Smooth muscle cell (in vitro differentiated cells): ENCODE measurements around the gene EFCAB8. TPM values are rescaled to one million over a fixed set of nuclear protein-coding genes. Genes with fewer than 3 reads are reported as not detected.

Experiments used
- DNase-seq: peaks from one replicate; lab custom pipeline; 2025; ENCODE audit not compliant: unreplicated experiment; lab: John Stamatoyannopoulos, UW
- H2AFZ ChIP-seq: fragments of 200-600 bp; sonication (generic); 2 replicates; pipeline ENCODE4 v1.6.0; 2016; ENCODE audit warnings: antibody characterized with exemption, low read depth, mild to moderate bottlenecking
- H3F3A ChIP-seq: fragments of 200-600 bp; sonication (generic); 2 replicates; pipeline ENCODE4 v1.6.0; 2017; ENCODE audit warnings: antibody characterized with exemption, low read depth
- H3K27ac ChIP-seq: fragments of 200-600 bp; sonication (generic); 2 replicates; pipeline ENCODE4 v1.5.1; 2016; ENCODE audit warnings: low read depth, mild to moderate bottlenecking
- H3K27me3 ChIP-seq: fragments of 200-600 bp; sonication (generic); 2 replicates; pipeline ENCODE4 v1.6.1; 2016; ENCODE audit warnings: low read depth, mild to moderate bottlenecking
- H3K36me3 ChIP-seq: fragments of 200-600 bp; sonication (generic); 2 replicates; pipeline ENCODE4 v1.5.1; 2016; ENCODE audit warnings: low read depth
- H3K4me1 ChIP-seq: fragments of 200-600 bp; sonication (generic); 2 replicates; pipeline ENCODE4 v1.5.1; 2016; ENCODE audit warnings: low read depth
- H3K4me2 ChIP-seq: fragments of 200-600 bp; sonication (generic); 2 replicates; pipeline ENCODE4 v1.6.0; 2016; ENCODE audit warnings: mild to moderate bottlenecking
- H3K4me3 ChIP-seq: fragments of 200-600 bp; sonication (generic); 2 replicates; pipeline ENCODE4 v1.5.1; 2016; ENCODE audit warnings: mild to moderate bottlenecking
- H3K79me2 ChIP-seq: fragments of 200-600 bp; sonication (generic); 2 replicates; pipeline ENCODE4 v1.6.0; 2016; ENCODE audit warnings: low read depth, mild to moderate bottlenecking
- H3K9ac ChIP-seq: fragments of 200-600 bp; sonication (generic); 2 replicates; pipeline ENCODE4 v1.6.0; 2016; ENCODE audit warnings: low read depth
- H3K9me3 ChIP-seq: fragments of 200-600 bp; sonication (generic); replicated peaks from 2 replicates; pipeline ENCODE4 v1.5.1; 2016; ENCODE audit warnings: low read depth
- H4K20me1 ChIP-seq: fragments of 200-600 bp; sonication (generic); 2 replicates; pipeline ENCODE4 v1.6.0; 2016; ENCODE audit warnings: low read depth
- CTCF ChIP-seq: fragments of 200-600 bp; sonication (generic); IDR thresholded peaks from 2 replicates; pipeline ENCODE4 v1.5.1; 2017; ENCODE audit warnings: borderline replicate concordance, mild to moderate bottlenecking, antibody characterized with exemption; ENCODE audit not compliant: insufficient read depth, poor library complexity, severe bottlenecking
- WGBS: methylation state at CpG from one replicate; pipeline ENCODE4 v1.1.7; 2016; ENCODE audit warnings: low lambda C conversion rate; 5-methylcytosine and 5-hydroxymethylcytosine counted together
- polyA plus RNA-seq: library from polyadenylated mRNA; unstranded; fragments of >200 nt; fragmentation: Nextera tagmentation; extraction: Ambion mirVana; gene quantifications from 2 replicates; pipeline ENCODE4 v1.2.1, GENCODE V29; 2016
- total RNA-seq: library from RNA; depleted of rRNA; stranded (reverse); fragments of >200 nt; gene quantifications from 2 replicates; pipeline ENCODE4 v1.2.3, GENCODE V29; 2014

The EFCAB8 gene
- total and polyA plus RNA-seq, 2 experiments from 2014 or later, result 0.25 to 1.7 TPM

- 96% methylated on average over 9 of the region's 9 CpGs for WGBS
- Histone ChIP-seq H3K4me1 (no peaks in the 10 kb centered on the region), H3K9me3 (no peaks in the 10 kb centered on the region), H3K79me2 (no peaks in the 10 kb centered on the region), H3K4me3 (no peak overlapping the region), H4K20me1 (no peaks in the 10 kb centered on the region), H3K9ac (no peak overlapping the region), H3F3A (no peaks in the 10 kb centered on the region), H3K27ac (no peak overlapping the region), H2AFZ (no peak overlapping the region), H3K36me3 (no peaks in the 10 kb centered on the region), H3K27me3 (no peaks in the 10 kb centered on the region), H3K4me2 (no peak overlapping the region)
- TF ChIP-seq CTCF, result no peak
- DNase-seq, result no peak
Observed at GRCh38 chr20:32909451-32909850, 50.7 kb downstream of the EFCAB8 start.

DNA sequence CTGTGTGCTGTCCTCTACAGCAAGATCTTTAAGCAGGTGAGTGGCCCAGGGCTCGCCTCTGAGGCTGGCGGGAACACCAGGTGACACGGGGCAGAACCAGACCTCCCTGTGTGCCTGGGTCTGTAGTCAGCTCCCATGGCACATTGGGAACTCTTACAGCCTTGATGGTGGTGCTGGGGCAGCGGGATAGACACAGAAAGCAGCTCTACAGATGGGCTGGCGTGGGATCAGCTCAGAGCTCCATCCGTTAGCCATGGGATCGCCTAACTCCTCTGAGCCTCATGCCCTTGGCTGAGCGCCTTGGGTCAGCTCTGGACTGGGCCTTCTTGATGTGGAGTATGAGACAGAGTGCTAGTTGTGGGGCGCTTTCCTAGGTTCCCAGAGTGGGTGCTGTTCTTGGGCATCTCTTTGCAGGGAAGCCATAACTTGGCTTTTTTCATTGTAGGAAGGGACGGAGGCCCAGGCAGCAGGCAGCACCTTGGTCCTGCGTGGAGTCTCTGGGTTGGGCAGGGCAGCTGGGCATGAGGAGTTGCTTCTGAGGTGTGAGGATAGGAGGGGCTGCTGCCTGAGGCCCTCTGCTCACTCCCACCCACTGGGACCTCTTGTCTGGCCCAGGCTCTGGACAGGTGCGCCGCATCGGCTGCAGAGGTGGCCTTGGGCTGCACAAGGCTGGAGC lies 51.3 kb downstream of the EFCAB8 start:
- no peaks in the 10 kb centered on the region for H3K27me3 ChIP-seq
- no peak for TF ChIP-seq CTCF
- no peak overlapping the region for H3K4me3 ChIP-seq
- H2AFZ ChIP-seq, result no peak overlapping the region
- no peak overlapping the region for H3K9ac ChIP-seq
- no peaks in the 10 kb centered on the region for H3K9me3 ChIP-seq
- WGBS, result 96% methylated on average over 14 of the region's 14 CpGs
- no peak overlapping the region for H3K27ac ChIP-seq
- no peaks in the 10 kb centered on the region for H4K20me1 ChIP-seq
- H3K4me2 ChIP-seq, result no peak overlapping the region
- DNase-seq, result no peak
- no peaks in the 10 kb centered on the region for H3F3A ChIP-seq
- no peaks in the 10 kb centered on the region for H3K4me1 ChIP-seq
- no peaks in the 10 kb centered on the region for H3K36me3 ChIP-seq
- no peaks in the 10 kb centered on the region for H3K79me2 ChIP-seq

DNA sequence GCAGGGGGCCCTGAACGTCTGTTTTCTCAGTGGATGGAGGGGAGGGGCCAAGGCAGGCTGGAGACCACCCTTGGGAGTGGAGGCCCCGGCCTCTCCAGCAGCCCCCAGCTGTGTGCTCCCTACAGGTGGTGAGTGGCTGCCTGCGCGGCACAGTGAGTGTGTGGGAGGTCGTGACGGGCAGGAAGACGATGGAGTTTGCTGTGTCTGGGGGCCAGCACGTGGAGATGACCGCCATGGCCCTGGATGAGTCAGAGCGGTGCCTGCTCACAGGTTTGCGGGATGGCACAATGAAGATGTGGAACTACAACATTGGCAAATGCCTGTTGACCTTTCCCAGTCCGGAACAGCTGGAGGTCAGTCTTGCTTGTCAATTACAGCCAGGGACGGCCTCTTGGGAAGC lies 52.6 kb downstream of the EFCAB8 start:
- Histone ChIP-seq H3K9ac (no peak overlapping the region), H3K4me3 (no peak overlapping the region), H3K9me3 (peaks cover 11% of the 10 kb centered on the region), H3F3A (no peaks in the 10 kb centered on the region), H3K27ac (no peak overlapping the region), H3K4me2 (no peak overlapping the region), H2AFZ (no peak overlapping the region), H3K27me3 (no peaks in the 10 kb centered on the region), H3K36me3 (no peaks in the 10 kb centered on the region), H3K4me1 (no peaks in the 10 kb centered on the region), H3K79me2 (no peaks in the 10 kb centered on the region), H4K20me1 (no peaks in the 10 kb centered on the region)
- DNase-seq, result no peak
- no peak for TF ChIP-seq CTCF
- 93% methylated on average over 13 of the region's 13 CpGs for WGBS

GRCh38 chr20:32912688-32913087 lies 54.0 kb downstream of the EFCAB8 start:
- Histone ChIP-seq H3K9ac (no peak overlapping the region), H3K36me3 (no peaks in the 10 kb centered on the region), H3F3A (no peaks in the 10 kb centered on the region), H2AFZ (no peak overlapping the region), H3K27ac (no peak overlapping the region), H4K20me1 (no peaks in the 10 kb centered on the region), H3K4me1 (no peaks in the 10 kb centered on the region), H3K4me3 (no peak overlapping the region), H3K79me2 (no peaks in the 10 kb centered on the region), H3K27me3 (no peaks in the 10 kb centered on the region), H3K9me3 (peaks cover 11% of the 10 kb centered on the region), H3K4me2 (no peak overlapping the region)
- TF ChIP-seq CTCF, result no peak
- DNase-seq, result no peak
- 92% methylated on average over 1 of the region's 1 CpG for WGBS
